PC-3 (cell line): ENCODE results near the gene APOL1. TPM values are rescaled to one million over a fixed set of nuclear protein-coding genes. Genes with fewer than 3 reads are reported as not detected.

Experiments
- ATAC-seq: fragments of 200-7000 bp; cut with Tn5 transposase; 2 replicates; pipeline ENCODE4 v1.9.1; 2020; ENCODE audit warnings: mild to moderate bottlenecking, moderate library complexity
- BruUV-seq: library from RNA; stranded (reverse); fragments of 400-500 nt; replicated peaks from 2 replicates; lab custom pipeline; 2021; lab: Mats Ljungman, UMichigan
- CTCF ChIA-PET: fragments of 300-600 bp; sonication (Branson Sonifier 250); formaldehyde crosslinking; loops from one replicate; lab custom pipeline; 2022; ENCODE audit warnings: antibody characterized with exemption; lab: Charles Lee
- POLR2A ChIA-PET: fragments of 300-600 bp; sonication (Branson Sonifier 250); formaldehyde crosslinking; loops from one replicate; lab custom pipeline; 2022; ENCODE audit warnings: antibody characterized with exemption; ENCODE audit not compliant: unreplicated experiment; lab: Charles Lee
- DNase-seq: peaks from one replicate; pipeline ENCODE4 v3.0.0-alpha.2; 2015
- H2AFZ ChIP-seq: fragments of 300-600 bp; sonication (generic); 2 replicates; pipeline ENCODE4 v1.6.0; 2016; ENCODE audit warnings: antibody characterized with exemption, low read length
- H3F3A ChIP-seq: fragments of 300-600 bp; sonication (generic); one replicate; pipeline ENCODE4 v1.6.0; 2017; ENCODE audit warnings: antibody characterized with exemption, low read length, control low read depth, mild to moderate bottlenecking; ENCODE audit not compliant: unreplicated experiment
- H3K27ac ChIP-seq: fragments of 300-600 bp; sonication (generic); 2 replicates; pipeline ENCODE4 v1.5.1; 2016; ENCODE audit warnings: mild to moderate bottlenecking, low read length
- H3K27me3 ChIP-seq: fragments of 300-600 bp; sonication (generic); 2 replicates; pipeline ENCODE4 v1.6.1; 2016; ENCODE audit warnings: low read length, mixed read lengths
- H3K36me3 ChIP-seq: fragments of 300-600 bp; sonication (generic); 2 replicates; pipeline ENCODE4 v1.6.1; 2016; ENCODE audit warnings: low read depth, mixed run types, low read length, mixed read lengths
- H3K4me1 ChIP-seq: fragments of 300-600 bp; sonication (generic); 2 replicates; pipeline ENCODE4 v1.5.1; 2016; ENCODE audit warnings: low read length; ENCODE audit not compliant: insufficient read depth
- H3K4me2 ChIP-seq: fragments of 300-600 bp; sonication (generic); 2 replicates; pipeline ENCODE4 v1.6.0; 2016; ENCODE audit warnings: low read length
- H3K4me3 ChIP-seq: fragments of 300-600 bp; sonication (generic); 2 replicates; pipeline ENCODE4 v1.5.1; 2016; ENCODE audit warnings: mild to moderate bottlenecking, low read length, mixed read lengths
- H3K79me2 ChIP-seq: fragments of 300-600 bp; sonication (generic); 2 replicates; pipeline ENCODE4 v1.6.1; 2017; ENCODE audit warnings: low read length, mixed read lengths
- H3K9ac ChIP-seq: fragments of 300-600 bp; sonication (generic); 2 replicates; pipeline ENCODE4 v1.6.0; 2016; ENCODE audit warnings: mild to moderate bottlenecking, low read length
- H3K9me2 ChIP-seq: fragments of 300-600 bp; sonication (generic); replicated peaks from 2 replicates; pipeline ENCODE4 v1.6.1; 2016; ENCODE audit warnings: mixed run types, low read length, mixed read lengths
- H3K9me3 ChIP-seq: fragments of 300-600 bp; sonication (generic); 2 replicates; pipeline ENCODE4 v1.6.1; 2016; ENCODE audit warnings: low read length, mixed read lengths
- H4K20me1 ChIP-seq: fragments of 300-600 bp; sonication (generic); 2 replicates; pipeline ENCODE4 v1.6.1; 2016; ENCODE audit warnings: low read length, mixed read lengths
- EZH2 ChIP-seq: fragments of 300-600 bp; sonication (generic); IDR thresholded peaks from one replicate; pipeline ENCODE4 v1.6.1; 2017; ENCODE audit warnings: antibody characterized with exemption, mild to moderate bottlenecking, low read length; ENCODE audit not compliant: unreplicated experiment
- EZH2phosphoT487 ChIP-seq: fragments of 300-600 bp; sonication (generic); IDR thresholded peaks from 2 replicates; pipeline ENCODE4 v1.6.1; 2018; ENCODE audit warnings: mild to moderate bottlenecking, antibody characterized with exemption, low read length, borderline replicate concordance
- intact Hi-C: fragments of 100-400 bp; cut with micrococcal nuclease; formaldehyde crosslinking; loops from 2 replicates; pipeline ENCODE4 v1.9.0; 2023
- total RNA-seq: library from RNA; depleted of rRNA; stranded (reverse); fragments of >200 nt; gene quantifications from 2 replicates; pipeline ENCODE4 v1.2.3, GENCODE V29; 2014
- TF ChIP-seq, protein P1 (sequence below): fragments of 300-600 bp; sonication (generic); conservative IDR thresholded peaks from 2 replicates; pipeline ENCODE4 v1.5.1; 2017; ENCODE audit warnings: antibody characterized with exemption, low read depth, mild to moderate bottlenecking, low read length

The APOL1 gene
- total RNA-seq, 1 experiment from 2014 or later = not detected

DNA sequence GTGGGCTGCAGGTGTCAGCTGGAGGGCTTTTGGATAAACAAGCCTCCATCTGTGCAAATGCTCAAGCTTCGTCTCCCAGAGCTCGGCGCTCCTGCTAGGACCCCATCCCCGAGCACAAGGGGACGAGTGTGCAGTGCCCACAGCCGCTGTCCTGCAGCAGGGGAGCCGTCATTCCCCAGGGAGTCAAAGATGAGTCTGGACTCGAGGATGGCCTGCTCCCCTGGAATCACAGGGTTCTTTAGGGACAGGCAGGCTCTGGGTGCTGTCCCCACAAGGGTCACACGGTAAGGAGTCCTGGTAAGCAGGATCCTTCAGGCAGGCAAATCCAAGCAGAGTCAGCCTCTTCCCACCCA is 50.2 kb downstream of the APOL1 start:
- Histone ChIP-seq H3K27me3 (no peaks in the 10 kb centered on the region), H3K9ac (no peak overlapping the region), H4K20me1 (peaks cover 12% of the 10 kb centered on the region), H3K36me3 (peaks cover 74% of the 10 kb centered on the region), H3K79me2 (no peaks in the 10 kb centered on the region), H3K9me3 (no peaks in the 10 kb centered on the region), H3K9me2 (no peaks in the 10 kb centered on the region), H2AFZ (no peak overlapping the region), H3K4me1 (peaks cover 36% of the 10 kb centered on the region), H3K27ac (peak overlapping the region; percentile 42), H3K4me2 (no peak overlapping the region), H3F3A (no peaks in the 10 kb centered on the region), H3K4me3 (no peak overlapping the region)
- no TSS peak for BruUV-seq
- intact Hi-C loops = loop anchor here (5.0 kb wide), 1 partner anchor 84 kb away; the partner anchor contains the start of gene MYH9
- DNase-seq = no peak
- no peak for ATAC-seq
- POLR2A ChIA-PET = no interaction called here
- CTCF ChIA-PET = no interaction called here
- TF ChIP-seq EZH2phosphoT487 (no peak), EZH2 (no peak)
- TF ChIP-seq, protein P1, sequence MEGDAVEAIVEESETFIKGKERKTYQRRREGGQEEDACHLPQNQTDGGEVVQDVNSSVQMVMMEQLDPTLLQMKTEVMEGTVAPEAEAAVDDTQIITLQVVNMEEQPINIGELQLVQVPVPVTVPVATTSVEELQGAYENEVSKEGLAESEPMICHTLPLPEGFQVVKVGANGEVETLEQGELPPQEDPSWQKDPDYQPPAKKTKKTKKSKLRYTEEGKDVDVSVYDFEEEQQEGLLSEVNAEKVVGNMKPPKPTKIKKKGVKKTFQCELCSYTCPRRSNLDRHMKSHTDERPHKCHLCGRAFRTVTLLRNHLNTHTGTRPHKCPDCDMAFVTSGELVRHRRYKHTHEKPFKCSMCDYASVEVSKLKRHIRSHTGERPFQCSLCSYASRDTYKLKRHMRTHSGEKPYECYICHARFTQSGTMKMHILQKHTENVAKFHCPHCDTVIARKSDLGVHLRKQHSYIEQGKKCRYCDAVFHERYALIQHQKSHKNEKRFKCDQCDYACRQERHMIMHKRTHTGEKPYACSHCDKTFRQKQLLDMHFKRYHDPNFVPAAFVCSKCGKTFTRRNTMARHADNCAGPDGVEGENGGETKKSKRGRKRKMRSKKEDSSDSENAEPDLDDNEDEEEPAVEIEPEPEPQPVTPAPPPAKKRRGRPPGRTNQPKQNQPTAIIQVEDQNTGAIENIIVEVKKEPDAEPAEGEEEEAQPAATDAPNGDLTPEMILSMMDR = no peak

DNA sequence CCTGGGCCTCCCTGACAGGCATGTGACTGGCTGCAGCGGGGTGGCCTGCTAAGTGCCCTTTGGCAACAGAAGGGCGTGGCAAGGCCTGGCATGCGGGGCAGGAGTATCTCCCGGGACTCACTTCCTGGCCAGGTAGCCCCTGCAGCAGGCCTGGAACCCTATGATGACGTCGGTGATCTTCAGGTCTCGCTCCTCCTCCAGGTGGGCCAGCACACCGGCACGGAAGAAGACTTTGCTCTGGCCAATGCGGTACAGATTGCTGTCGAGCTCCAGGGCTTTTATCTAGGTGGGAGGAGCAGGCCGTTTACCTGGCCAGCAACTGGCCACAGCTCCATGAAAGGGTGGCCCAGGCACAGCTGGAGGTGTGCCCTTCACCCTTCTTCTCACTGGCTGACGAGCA is 50.9 kb downstream of the APOL1 start:
- Histone ChIP-seq H3K9me2 (no peaks in the 10 kb centered on the region), H3K27ac (peak overlapping the region; percentile 29; the same call in 1 of the 2 replicates), H3F3A (no peaks in the 10 kb centered on the region), H3K4me3 (no peak overlapping the region), H3K4me2 (no peak overlapping the region), H3K9ac (no peak overlapping the region), H3K9me3 (no peaks in the 10 kb centered on the region), H3K4me1 (peaks cover 36% of the 10 kb centered on the region), H3K36me3 (peaks cover 72% of the 10 kb centered on the region), H3K27me3 (no peaks in the 10 kb centered on the region), H3K79me2 (no peaks in the 10 kb centered on the region), H2AFZ (no peak overlapping the region), H4K20me1 (peaks cover 12% of the 10 kb centered on the region)
- intact Hi-C loops = loop anchor here (5.0 kb wide), 1 partner anchor 83 kb away; the partner anchor contains the start of gene MYH9
- TF ChIP-seq EZH2phosphoT487 (no peak), EZH2 (no peak)
- TF ChIP-seq, protein P1 = no peak
- CTCF ChIA-PET = no interaction called here
- peak; percentile 8 for ATAC-seq
- BruUV-seq = no TSS peak
- DNase-seq = peak; percentile 44
- POLR2A ChIA-PET = no interaction called here

DNA sequence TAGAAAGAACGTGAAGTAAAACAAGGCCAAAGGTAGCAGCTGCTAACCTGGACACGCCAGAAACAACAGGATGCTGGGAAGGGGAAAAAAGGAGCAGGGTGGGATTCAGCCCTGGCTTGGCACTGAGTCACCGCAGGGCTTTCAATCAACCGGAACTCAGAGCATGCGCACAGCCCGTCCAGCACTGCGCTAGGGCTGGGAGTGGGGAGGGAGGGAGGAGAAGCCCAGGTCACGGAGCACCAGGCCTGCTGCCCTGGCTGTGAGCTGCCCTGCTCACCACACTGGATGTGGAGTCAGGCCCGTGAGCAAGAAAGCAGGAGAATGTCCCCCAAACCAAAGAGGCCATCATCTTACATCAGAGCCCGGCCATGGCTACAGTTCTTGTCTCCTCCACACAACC is 51.5 kb downstream of the APOL1 start:
- peak; percentile 7 for DNase-seq

More for the DNA sequence above, 51.5 kb downstream of the APOL1 start:
- H3K9me3 ChIP-seq = no peaks in the 10 kb centered on the region
- no TSS peak for BruUV-seq
- no peak overlapping the region for H3K4me3 ChIP-seq
- H3K36me3 ChIP-seq = peaks cover 74% of the 10 kb centered on the region
- no peak for ATAC-seq
- H3K9ac ChIP-seq = no peak overlapping the region
- TF ChIP-seq, protein P1 = no peak
- TF ChIP-seq EZH2 (no peak), EZH2phosphoT487 (no peak)
- H3K4me2 ChIP-seq = no peak overlapping the region
- ChIA-PET POLR2A (no interaction called here), CTCF (no interaction called here)
- H3K79me2 ChIP-seq = no peaks in the 10 kb centered on the region
- no peak overlapping the region for H2AFZ ChIP-seq
- H4K20me1 ChIP-seq = peaks cover 12% of the 10 kb centered on the region
- no peaks in the 10 kb centered on the region for H3F3A ChIP-seq
- no peaks in the 10 kb centered on the region for H3K27me3 ChIP-seq
- peaks cover 36% of the 10 kb centered on the region for H3K4me1 ChIP-seq
- intact Hi-C loops = loop anchor here (5.0 kb wide), 1 partner anchor 83 kb away; the partner anchor contains the start of gene MYH9
- peak overlapping the region; percentile 29; the same call in 1 of the 2 replicates for H3K27ac ChIP-seq
- H3K9me2 ChIP-seq = no peaks in the 10 kb centered on the region
